Stimulated activated CD4-positive, alpha-beta T cell treated with anti-CD3 and anti-CD28 coated beads, Interleukin-4, amount 100 ng/mL, for 1 hour (primary cell): ENCODE results near the gene PLEKHS1.

Experiments used
- DNase-seq: peaks from one replicate; pipeline ENCODE4 v3.0.0-alpha.2; 2020

The PLEKHS1 gene

GRCh38 chr10:113751181-113751732, at the start of gene PLEKHS1:
Gene PLEKHS1, plus strand, starts transcription at chr10:113751682. Its CDS starts 3,596 bp downstream, at chr10:113755278.
- DNase-seq = no peak

GRCh38 chr10:113704637-113705343, 46.7 kb upstream of the PLEKHS1 start:
- DNase-seq = no peak

- DNase-seq = no peak
Observed at GRCh38 chr10:113705344-113705652, 46.2 kb upstream of the PLEKHS1 start.

- no peak for DNase-seq
Observed at GRCh38 chr10:113706623-113707022, 44.9 kb upstream of the PLEKHS1 start.

GRCh38 chr10:113708640-113709039, 42.8 kb upstream of the PLEKHS1 start:
- DNase-seq = no peak

GRCh38 chr10:113709221-113709838, 42.2 kb upstream of the PLEKHS1 start:
- no peak for DNase-seq

GRCh38 chr10:113711142-113711541, 40.3 kb upstream of the PLEKHS1 start:
- no peak for DNase-seq

- no peak for DNase-seq
Observed at GRCh38 chr10:113712024-113712423, 39.5 kb upstream of the PLEKHS1 start.

- DNase-seq = no peak
Observed at GRCh38 chr10:113712755-113713639, 38.5 kb upstream of the PLEKHS1 start.

- DNase-seq = no peak
Observed at GRCh38 chr10:113713640-113713982, 37.9 kb upstream of the PLEKHS1 start.

GRCh38 chr10:113716109-113716910, 35.2 kb upstream of the PLEKHS1 start:
- no peak for DNase-seq

GRCh38 chr10:113718969-113719822, 32.3 kb upstream of the PLEKHS1 start:
- no peak for DNase-seq

GRCh38 chr10:113720386-113720785, 31.1 kb upstream of the PLEKHS1 start:
- DNase-seq = no peak

GRCh38 chr10:113732160-113732881, 19.2 kb upstream of the PLEKHS1 start:
- DNase-seq = no peak

- DNase-seq = no peak
Observed at GRCh38 chr10:113732966-113733365, 18.5 kb upstream of the PLEKHS1 start.

- no peak for DNase-seq
Observed at GRCh38 chr10:113733635-113734034, 17.8 kb upstream of the PLEKHS1 start.

- DNase-seq = no peak
Observed at GRCh38 chr10:113735913-113736312, 15.6 kb upstream of the PLEKHS1 start.

- DNase-seq = no peak
Observed at GRCh38 chr10:113736576-113736975, 14.9 kb upstream of the PLEKHS1 start.

GRCh38 chr10:113739031-113739430, 12.5 kb upstream of the PLEKHS1 start:
- no peak for DNase-seq

- no peak for DNase-seq
Observed at GRCh38 chr10:113739577-113739976, 11.9 kb upstream of the PLEKHS1 start.

GRCh38 chr10:113740850-113741249, 10.6 kb upstream of the PLEKHS1 start:
- no peak for DNase-seq
